ENCODE results near the gene CDC14B. TPM values are rescaled to one million over a fixed set of nuclear protein-coding genes. Genes with fewer than 3 reads are reported as not detected.

The CDC14B gene
- total RNA-seq, 1 donor from 2014 or later: 53.2 TPM

DNA sequence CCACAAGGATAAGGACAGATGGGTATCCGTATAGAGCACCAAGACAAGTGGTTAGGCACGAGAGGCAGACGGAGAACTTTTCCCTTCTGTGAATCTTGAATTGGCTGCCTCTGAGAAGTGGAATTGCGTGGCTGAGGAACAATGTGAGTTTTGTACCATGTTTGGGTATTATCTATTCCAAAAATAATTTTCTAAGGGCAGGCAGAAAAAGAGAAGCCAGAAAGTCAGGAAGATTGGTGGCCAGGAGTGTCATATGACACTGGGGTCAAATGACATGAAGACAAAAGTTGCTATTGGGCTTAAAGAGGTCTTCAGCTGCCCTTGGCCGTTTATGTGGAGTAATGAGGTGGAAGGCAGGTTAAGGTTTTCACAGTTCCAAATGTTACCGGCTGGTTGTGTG is 155.2 kb downstream of the CDC14B start:
- TF ChIP-seq, protein P1, sequence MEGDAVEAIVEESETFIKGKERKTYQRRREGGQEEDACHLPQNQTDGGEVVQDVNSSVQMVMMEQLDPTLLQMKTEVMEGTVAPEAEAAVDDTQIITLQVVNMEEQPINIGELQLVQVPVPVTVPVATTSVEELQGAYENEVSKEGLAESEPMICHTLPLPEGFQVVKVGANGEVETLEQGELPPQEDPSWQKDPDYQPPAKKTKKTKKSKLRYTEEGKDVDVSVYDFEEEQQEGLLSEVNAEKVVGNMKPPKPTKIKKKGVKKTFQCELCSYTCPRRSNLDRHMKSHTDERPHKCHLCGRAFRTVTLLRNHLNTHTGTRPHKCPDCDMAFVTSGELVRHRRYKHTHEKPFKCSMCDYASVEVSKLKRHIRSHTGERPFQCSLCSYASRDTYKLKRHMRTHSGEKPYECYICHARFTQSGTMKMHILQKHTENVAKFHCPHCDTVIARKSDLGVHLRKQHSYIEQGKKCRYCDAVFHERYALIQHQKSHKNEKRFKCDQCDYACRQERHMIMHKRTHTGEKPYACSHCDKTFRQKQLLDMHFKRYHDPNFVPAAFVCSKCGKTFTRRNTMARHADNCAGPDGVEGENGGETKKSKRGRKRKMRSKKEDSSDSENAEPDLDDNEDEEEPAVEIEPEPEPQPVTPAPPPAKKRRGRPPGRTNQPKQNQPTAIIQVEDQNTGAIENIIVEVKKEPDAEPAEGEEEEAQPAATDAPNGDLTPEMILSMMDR (IDR thresholded peaks at IDR 0.05; ENCODE audit: unreplicated experiment): no peak
- no peak for DNase-seq (ENCODE audit: low spot score, unreplicated experiment)
- Mint-ChIP-seq H3K4me1 (ENCODE audit: low read depth) (no peaks in the 10 kb centered on the region), H3K36me3 (ENCODE audit: insufficient read depth) (peaks cover 10% of the 10 kb centered on the region), H3K4me3 (ENCODE audit: low read depth) (no peak overlapping the region), H3K27ac (no peak overlapping the region), H3K9me3 (ENCODE audit: low read depth) (no peaks in the 10 kb centered on the region), H3K27me3 (no peaks in the 10 kb centered on the region)

DNA sequence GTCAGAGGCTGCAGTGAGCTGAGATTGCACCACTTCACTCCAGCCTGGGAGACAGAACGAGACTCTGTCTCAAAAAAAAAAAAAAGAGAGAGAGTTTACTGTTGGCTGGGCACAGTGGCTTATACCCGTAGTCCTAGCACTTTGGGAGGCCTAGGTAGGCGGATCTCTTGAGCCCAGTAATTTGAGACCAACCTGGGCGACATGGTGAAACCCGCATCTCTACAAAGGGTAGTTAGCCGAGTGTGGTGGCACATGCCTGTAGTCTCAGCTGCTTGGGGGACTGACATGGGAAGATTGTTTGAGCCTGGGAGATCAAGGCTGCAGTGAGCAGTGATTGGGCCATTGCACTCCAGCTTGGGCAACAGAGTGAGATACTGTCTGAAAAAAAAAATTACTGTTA is 157.1 kb downstream of the CDC14B start:
- Mint-ChIP-seq H3K27ac (no peak overlapping the region), H3K4me3 (ENCODE audit: low read depth) (no peak overlapping the region), H3K27me3 (no peaks in the 10 kb centered on the region), H3K4me1 (ENCODE audit: low read depth) (no peaks in the 10 kb centered on the region), H3K36me3 (ENCODE audit: insufficient read depth) (peaks cover 11% of the 10 kb centered on the region), H3K9me3 (ENCODE audit: low read depth) (no peaks in the 10 kb centered on the region)
- no peak for DNase-seq (ENCODE audit: low spot score, unreplicated experiment)
- TF ChIP-seq, protein P1 (IDR thresholded peaks at IDR 0.05; ENCODE audit: unreplicated experiment): no peak

DNA sequence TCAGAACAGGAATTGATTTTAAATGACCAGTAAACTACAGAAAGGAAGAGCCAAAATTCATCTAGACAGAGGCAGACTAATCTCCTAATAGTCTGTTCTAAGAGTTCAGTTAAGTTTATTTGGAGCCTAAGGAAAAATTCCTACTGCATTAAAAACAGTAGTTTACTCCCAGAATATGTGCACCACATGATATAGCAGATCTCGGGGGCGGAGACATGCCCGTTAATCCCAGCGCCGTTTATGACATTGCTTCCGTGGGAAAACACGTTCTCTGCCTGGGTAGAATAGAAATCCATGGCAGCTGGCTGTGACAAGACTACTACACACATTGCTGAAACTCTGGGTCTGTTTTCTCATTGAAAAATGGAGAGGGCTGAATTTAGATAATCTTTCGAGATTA is 158.3 kb downstream of the CDC14B start:
- Mint-ChIP-seq H3K36me3 (ENCODE audit: insufficient read depth) (peaks cover 11% of the 10 kb centered on the region), H3K9me3 (ENCODE audit: low read depth) (no peaks in the 10 kb centered on the region), H3K27me3 (no peaks in the 10 kb centered on the region), H3K27ac (no peak overlapping the region), H3K4me1 (ENCODE audit: low read depth) (no peaks in the 10 kb centered on the region), H3K4me3 (ENCODE audit: low read depth) (no peak overlapping the region)
- no peak for DNase-seq (ENCODE audit: low spot score, unreplicated experiment)
- TF ChIP-seq, protein P1 (IDR thresholded peaks at IDR 0.05; ENCODE audit: unreplicated experiment): no peak

DNA sequence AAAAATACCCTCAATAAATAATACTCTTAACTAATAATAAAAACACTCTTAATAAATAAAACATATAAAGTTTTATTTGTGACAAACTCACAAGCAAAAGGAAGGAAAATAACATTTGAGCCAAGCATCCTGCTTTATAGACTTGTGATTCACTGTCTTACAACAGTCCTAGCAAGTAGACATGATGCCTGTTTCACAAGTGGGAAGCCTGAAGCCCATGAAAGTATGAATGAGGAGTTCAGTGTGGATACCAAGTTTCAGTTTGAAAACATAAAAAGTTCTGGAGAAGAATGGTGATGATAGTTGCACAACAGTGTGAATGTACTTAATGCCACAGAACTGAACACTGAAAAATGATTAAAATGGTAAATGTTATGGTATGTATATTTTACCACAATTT is 158.8 kb downstream of the CDC14B start:
- H3K4me1 Mint-ChIP-seq (ENCODE audit: low read depth): no peaks in the 10 kb centered on the region
- TF ChIP-seq, protein P1 (IDR thresholded peaks at IDR 0.05; ENCODE audit: unreplicated experiment): no peak
- no peak overlapping the region for H3K27ac Mint-ChIP-seq
- no peaks in the 10 kb centered on the region for H3K27me3 Mint-ChIP-seq
- no peak overlapping the region for H3K4me3 Mint-ChIP-seq (ENCODE audit: low read depth)
- peaks cover 11% of the 10 kb centered on the region for H3K36me3 Mint-ChIP-seq (ENCODE audit: insufficient read depth)
- H3K9me3 Mint-ChIP-seq (ENCODE audit: low read depth): no peaks in the 10 kb centered on the region
- no peak for DNase-seq (ENCODE audit: low spot score, unreplicated experiment)

DNA sequence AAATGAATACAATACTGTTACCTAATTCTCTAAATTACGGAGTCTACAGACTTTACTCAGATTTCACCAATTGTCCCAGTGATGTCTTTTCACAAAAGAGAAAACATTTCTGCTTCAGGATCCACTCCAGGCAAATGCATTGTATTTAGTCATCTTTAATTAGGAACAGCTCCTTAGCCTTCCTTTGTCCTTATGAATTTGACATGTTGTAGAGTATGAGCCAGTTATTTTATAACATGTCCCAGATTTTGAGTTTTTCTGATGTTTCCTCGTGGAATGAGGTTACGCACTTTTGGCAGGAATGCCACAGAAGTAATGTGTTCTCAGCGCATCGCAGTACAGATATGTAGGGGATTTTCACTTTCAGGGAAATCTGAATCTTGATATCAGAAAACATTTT is 159.2 kb downstream of the CDC14B start:
- Mint-ChIP-seq H3K4me3 (ENCODE audit: low read depth) (no peak overlapping the region), H3K36me3 (ENCODE audit: insufficient read depth) (peaks cover 8% of the 10 kb centered on the region), H3K4me1 (ENCODE audit: low read depth) (no peaks in the 10 kb centered on the region), H3K27me3 (no peaks in the 10 kb centered on the region), H3K27ac (no peak overlapping the region), H3K9me3 (ENCODE audit: low read depth) (no peaks in the 10 kb centered on the region)
- TF ChIP-seq, protein P1 (IDR thresholded peaks at IDR 0.05; ENCODE audit: unreplicated experiment): no peak
- DNase-seq (ENCODE audit: low spot score, unreplicated experiment): no peak

All from progenitor cell of endocrine pancreas (in vitro differentiated cells).